ENCODE data around the gene ATOH8. TPM values are rescaled to one million over a fixed set of nuclear protein-coding genes. Genes with fewer than 3 reads are reported as not detected.

Gene ATOH8
- total RNA-seq, 1 donor from 2014 or later = 1.9 TPM

- H3K27ac Mint-ChIP-seq (ENCODE audit: unreplicated experiment) = peak overlapping the region; percentile 47
- Histone ChIP-seq H3K9ac (ENCODE audit: low read length) (no peak overlapping the region), H3K4me3 (ENCODE audit: insufficient read depth, low read depth, low read length) (no peak overlapping the region), H3K79me2 (ENCODE audit: insufficient read depth, low read length) (no peaks in the 10 kb centered on the region), H3K36me3 (ENCODE audit: insufficient read depth, low read length) (no peaks in the 10 kb centered on the region), H3K27me3 (ENCODE audit: insufficient read depth, low read length) (peaks cover 8% of the 10 kb centered on the region), H4K20me1 (ENCODE audit: insufficient read depth, low read length) (no peaks in the 10 kb centered on the region), H2AFZ (ENCODE audit: low read depth, low read length) (no peak overlapping the region), H3K4me1 (ENCODE audit: insufficient read depth, low read length) (peaks cover 6% of the 10 kb centered on the region), H3K9me3 (ENCODE audit: insufficient read depth, low read depth, low read length) (no peaks in the 10 kb centered on the region), H3K4me2 (ENCODE audit: low read length) (no peak overlapping the region), H3K27ac (ENCODE audit: low read depth, low read length) (no peak overlapping the region)
- H3K4me1 Mint-ChIP-seq (ENCODE audit: low read depth, unreplicated experiment) = peaks cover 10% of the 10 kb centered on the region
- H3K27me3 Mint-ChIP-seq (ENCODE audit: low read depth, unreplicated experiment) = peaks cover 31% of the 10 kb centered on the region
- peaks cover under 1% of the 10 kb centered on the region for H3K36me3 Mint-ChIP-seq (ENCODE audit: low read depth, unreplicated experiment)
- TF ChIP-seq CTCF (IDR thresholded peaks at IDR 0.05; ENCODE audit: insufficient read depth, low read depth, low read length) (no peak), EZH2 (IDR thresholded peaks at IDR 0.05; ENCODE audit: insufficient read depth, low read length) (no peak)
- DNase-seq (ENCODE audit: low read depth) (peak; percentile 42), FAIRE-seq (no peak)
- no peak overlapping the region for H3K4me3 Mint-ChIP-seq (ENCODE audit: unreplicated experiment)
- no peaks in the 10 kb centered on the region for H3K9me3 Mint-ChIP-seq (ENCODE audit: unreplicated experiment)
Measured at GRCh38 chr2:85710687-85711577, 42.9 kb upstream of the ATOH8 start.

GRCh38 chr2:85711578-85712060, 42.2 kb upstream of the ATOH8 start:
- FAIRE-seq = no peak

More at GRCh38 chr2:85711578-85712060, 42.2 kb upstream of the ATOH8 start:
- H4K20me1 ChIP-seq (ENCODE audit: insufficient read depth, low read length) = no peaks in the 10 kb centered on the region
- no peaks in the 10 kb centered on the region for H3K36me3 ChIP-seq (ENCODE audit: insufficient read depth, low read length)
- Mint-ChIP-seq H3K27ac (ENCODE audit: unreplicated experiment) (no peak overlapping the region), H3K27me3 (ENCODE audit: low read depth, unreplicated experiment) (peaks cover 36% of the 10 kb centered on the region), H3K4me3 (ENCODE audit: unreplicated experiment) (no peak overlapping the region), H3K9me3 (ENCODE audit: unreplicated experiment) (no peaks in the 10 kb centered on the region), H3K36me3 (ENCODE audit: low read depth, unreplicated experiment) (peaks cover 2% of the 10 kb centered on the region), H3K4me1 (ENCODE audit: low read depth, unreplicated experiment) (peaks cover 9% of the 10 kb centered on the region)
- H3K27me3 ChIP-seq (ENCODE audit: insufficient read depth, low read length) = peaks cover 8% of the 10 kb centered on the region
- H3K9ac ChIP-seq (ENCODE audit: low read length) = no peak overlapping the region
- H3K4me1 ChIP-seq (ENCODE audit: insufficient read depth, low read length) = peaks cover 4% of the 10 kb centered on the region
- no peak overlapping the region for H3K4me3 ChIP-seq (ENCODE audit: insufficient read depth, low read depth, low read length)
- DNase-seq (ENCODE audit: low read depth) = no peak
- TF ChIP-seq EZH2 (IDR thresholded peaks at IDR 0.05; ENCODE audit: insufficient read depth, low read length) (no peak), CTCF (IDR thresholded peaks at IDR 0.05; ENCODE audit: insufficient read depth, low read depth, low read length) (no peak)
- H2AFZ ChIP-seq (ENCODE audit: low read depth, low read length) = no peak overlapping the region
- H3K9me3 ChIP-seq (ENCODE audit: insufficient read depth, low read depth, low read length) = no peaks in the 10 kb centered on the region
- no peaks in the 10 kb centered on the region for H3K79me2 ChIP-seq (ENCODE audit: insufficient read depth, low read length)
- H3K4me2 ChIP-seq (ENCODE audit: low read length) = no peak overlapping the region
- H3K27ac ChIP-seq (ENCODE audit: low read depth, low read length) = no peak overlapping the region
